Measurements from ENCODE around the gene PRRG1.
"Not testable (repeated sequence)": the region's sequence is repeated elsewhere in the genome, so short reads cannot be mapped to it uniquely, and the experiment has no call there.

The PRRG1 gene

GRCh38 chrX:37476571-37477170 lies 127.5 kb downstream of the PRRG1 start:
- no peak overlapping the region for H4K91ac ChIP-seq (ENCODE audit: low read depth, low read length, poor library complexity)
- H3K4me2 ChIP-seq (ENCODE audit: insufficient read depth, low read length, poor library complexity, severe bottlenecking), result no peak overlapping the region
- H3K4ac ChIP-seq (ENCODE audit: low read length), result no peak overlapping the region
- no peaks in the 10 kb centered on the region for H3K36me3 ChIP-seq (replicated peaks in 1 of 2; ENCODE audit: control insufficient read depth in 2 of 2, insufficient read depth in 2 of 2, low read length in 2 of 2)
- H3K9ac ChIP-seq (ENCODE audit: low read depth, low read length, poor library complexity), result no peak overlapping the region
- H2BK12ac ChIP-seq (ENCODE audit: low read length), result no peak overlapping the region
- no CpG with 5 or more reads among the region's 3 CpGs for whole genome bisulfite sequencing, 2 donors (ENCODE audit: extremely low coverage in 2 of 2, insufficient read length in 2 of 2, insufficient replicate concordance in 1 of 2)
- no peak overlapping the region for H4K8ac ChIP-seq (ENCODE audit: low read depth, low read length)
- H2AK5ac ChIP-seq (ENCODE audit: low read depth, low read length), result no peak overlapping the region
- H3K23ac ChIP-seq (ENCODE audit: low read depth, low read length, poor library complexity), result no peak overlapping the region
- no peak overlapping the region for H2BK120ac ChIP-seq (ENCODE audit: low read depth, low read length)
- no peaks in the 10 kb centered on the region for H3K79me1 ChIP-seq (ENCODE audit: low read depth, low read length)
- H3K27me3 ChIP-seq (ENCODE audit: control insufficient read depth in 3 of 3, insufficient read depth in 3 of 3, low read depth in 1 of 3, low read length in 3 of 3), result peaks cover 0 to 2% (median 0%) of the 10 kb centered on the region in 3 experiments
- no peak overlapping the region for H3K27ac ChIP-seq (replicated peaks; ENCODE audit: low read length)
- H3K18ac ChIP-seq (ENCODE audit: low read length), result no peak overlapping the region
- no peak overlapping the region for H2BK5ac ChIP-seq (ENCODE audit: low read length)
- H2AFZ ChIP-seq (ENCODE audit: low read length), result no peak overlapping the region
- no peak for DNase-seq (ENCODE audit: low spot score)
- no peaks in the 10 kb centered on the region for H3K4me1 ChIP-seq (ENCODE audit: control insufficient read depth in 2 of 2, insufficient read depth in 1 of 2, low read depth in 1 of 2, low read length in 2 of 2)
- no peak overlapping the region for H2BK15ac ChIP-seq (ENCODE audit: low read length)
- H3K9me3 ChIP-seq (replicated peaks in 1 of 2; ENCODE audit: control insufficient read depth in 2 of 2, insufficient read depth in 1 of 2, low read depth in 1 of 2, low read length in 2 of 2), result no peaks in the 10 kb centered on the region
- no peak overlapping the region for H3K4me3 ChIP-seq (ENCODE audit: low read length in 2 of 2)
- no peak overlapping the region for H3K14ac ChIP-seq (ENCODE audit: low read length)

GRCh38 chrX:37484335-37484734 lies 135.2 kb downstream of the PRRG1 start:
- not testable (repeated sequence) for H4K91ac ChIP-seq (ENCODE audit: low read depth, low read length, poor library complexity); H3K27me3 ChIP-seq (ENCODE audit: control insufficient read depth in 3 of 3, insufficient read depth in 3 of 3, low read depth in 1 of 3, low read length in 3 of 3); H3K4ac ChIP-seq (ENCODE audit: low read length); H2AK5ac ChIP-seq (ENCODE audit: low read depth, low read length); H3K27ac ChIP-seq (replicated peaks; ENCODE audit: low read length); H4K8ac ChIP-seq (ENCODE audit: low read depth, low read length); H3K14ac ChIP-seq (ENCODE audit: low read length); H3K23ac ChIP-seq (ENCODE audit: low read depth, low read length, poor library complexity); H2BK12ac ChIP-seq (ENCODE audit: low read length); H3K36me3 ChIP-seq (replicated peaks in 1 of 2; ENCODE audit: control insufficient read depth in 2 of 2, insufficient read depth in 2 of 2, low read length in 2 of 2); H3K4me3 ChIP-seq (ENCODE audit: low read length in 2 of 2); H3K4me2 ChIP-seq (ENCODE audit: insufficient read depth, low read length, poor library complexity, severe bottlenecking); H3K18ac ChIP-seq (ENCODE audit: low read length); H3K79me1 ChIP-seq (ENCODE audit: low read depth, low read length); H2BK120ac ChIP-seq (ENCODE audit: low read depth, low read length); H3K4me1 ChIP-seq (ENCODE audit: control insufficient read depth in 2 of 2, insufficient read depth in 1 of 2, low read depth in 1 of 2, low read length in 2 of 2); H2BK15ac ChIP-seq (ENCODE audit: low read length); H2BK5ac ChIP-seq (ENCODE audit: low read length); DNase-seq (ENCODE audit: low spot score); H2AFZ ChIP-seq (ENCODE audit: low read length); H3K9ac ChIP-seq (ENCODE audit: low read depth, low read length, poor library complexity); H3K9me3 ChIP-seq (replicated peaks in 1 of 2; ENCODE audit: control insufficient read depth in 2 of 2, insufficient read depth in 1 of 2, low read depth in 1 of 2, low read length in 2 of 2)
- WGBS, 2 donors (ENCODE audit: extremely low coverage in 2 of 2, insufficient read length in 2 of 2, insufficient replicate concordance in 1 of 2), result no CpG with 5 or more reads among the region's 4 CpGs

GRCh38 chrX:37485429-37485828 lies 136.3 kb downstream of the PRRG1 start:
- DNase-seq (ENCODE audit: low spot score), result no peak
- Histone ChIP-seq H2BK15ac (ENCODE audit: low read length) (no peak overlapping the region), H4K8ac (ENCODE audit: low read depth, low read length) (no peak overlapping the region)

GRCh38 chrX:37487271-37487670 lies 138.1 kb downstream of the PRRG1 start:
- H2AK5ac ChIP-seq (ENCODE audit: low read depth, low read length), result no peak overlapping the region
- no peak overlapping the region for H2BK15ac ChIP-seq (ENCODE audit: low read length)
- no peak overlapping the region for H2AFZ ChIP-seq (ENCODE audit: low read length)
- no peak overlapping the region for H3K4me3 ChIP-seq (ENCODE audit: low read length in 2 of 2)
- H2BK12ac ChIP-seq (ENCODE audit: low read length), result no peak overlapping the region
- H3K36me3 ChIP-seq (replicated peaks in 1 of 2; ENCODE audit: control insufficient read depth in 2 of 2, insufficient read depth in 2 of 2, low read length in 2 of 2), result no peaks in the 10 kb centered on the region
- no peaks in the 10 kb centered on the region for H3K4me1 ChIP-seq (ENCODE audit: control insufficient read depth in 2 of 2, insufficient read depth in 1 of 2, low read depth in 1 of 2, low read length in 2 of 2)
- no peak overlapping the region for H3K14ac ChIP-seq (ENCODE audit: low read length)
- H4K91ac ChIP-seq (ENCODE audit: low read depth, low read length, poor library complexity), result no peak overlapping the region
- DNase-seq (ENCODE audit: low spot score), result no peak
- H3K27me3 ChIP-seq (ENCODE audit: control insufficient read depth in 3 of 3, insufficient read depth in 3 of 3, low read depth in 1 of 3, low read length in 3 of 3), result no peaks in the 10 kb centered on the region
- no peak overlapping the region for H3K9ac ChIP-seq (ENCODE audit: low read depth, low read length, poor library complexity)
- H2BK120ac ChIP-seq (ENCODE audit: low read depth, low read length), result no peak overlapping the region
- H3K9me3 ChIP-seq (replicated peaks in 1 of 2; ENCODE audit: control insufficient read depth in 2 of 2, insufficient read depth in 1 of 2, low read depth in 1 of 2, low read length in 2 of 2), result no peaks in the 10 kb centered on the region
- H2BK5ac ChIP-seq (ENCODE audit: low read length), result no peak overlapping the region
- H3K4me2 ChIP-seq (ENCODE audit: insufficient read depth, low read length, poor library complexity, severe bottlenecking), result no peak overlapping the region
- no peak overlapping the region for H3K4ac ChIP-seq (ENCODE audit: low read length)
- no peaks in the 10 kb centered on the region for H3K79me1 ChIP-seq (ENCODE audit: low read depth, low read length)
- no peak overlapping the region for H4K8ac ChIP-seq (ENCODE audit: low read depth, low read length)
- H3K18ac ChIP-seq (ENCODE audit: low read length), result no peak overlapping the region
- WGBS, 2 donors (ENCODE audit: extremely low coverage in 2 of 2, insufficient read length in 2 of 2, insufficient replicate concordance in 1 of 2), result no CpG with 5 or more reads among the region's 5 CpGs
- no peak overlapping the region for H3K23ac ChIP-seq (ENCODE audit: low read depth, low read length, poor library complexity)
- H3K27ac ChIP-seq (replicated peaks; ENCODE audit: low read length), result no peak overlapping the region

More at GRCh38 chrX:37485429-37485828, 136.3 kb downstream of the PRRG1 start:
- no peaks in the 10 kb centered on the region for H3K27me3 ChIP-seq (ENCODE audit: control insufficient read depth in 3 of 3, insufficient read depth in 3 of 3, low read depth in 1 of 3, low read length in 3 of 3)
- WGBS, 2 donors (ENCODE audit: extremely low coverage in 2 of 2, insufficient read length in 2 of 2, insufficient replicate concordance in 1 of 2), result no CpG with 5 or more reads among the region's 2 CpGs
- no peak overlapping the region for H2BK12ac ChIP-seq (ENCODE audit: low read length)
- no peaks in the 10 kb centered on the region for H3K9me3 ChIP-seq (replicated peaks in 1 of 2; ENCODE audit: control insufficient read depth in 2 of 2, insufficient read depth in 1 of 2, low read depth in 1 of 2, low read length in 2 of 2)
- no peak overlapping the region for H3K9ac ChIP-seq (ENCODE audit: low read depth, low read length, poor library complexity)
- H2BK5ac ChIP-seq (ENCODE audit: low read length), result no peak overlapping the region
- no peak overlapping the region for H3K4ac ChIP-seq (ENCODE audit: low read length)
- no peak overlapping the region for H3K23ac ChIP-seq (ENCODE audit: low read depth, low read length, poor library complexity)
- no peak overlapping the region for H3K14ac ChIP-seq (ENCODE audit: low read length)
- no peak overlapping the region for H2AFZ ChIP-seq (ENCODE audit: low read length)
- H2AK5ac ChIP-seq (ENCODE audit: low read depth, low read length), result no peak overlapping the region
- no peak overlapping the region for H3K4me3 ChIP-seq (ENCODE audit: low read length in 2 of 2)
- H3K4me1 ChIP-seq (ENCODE audit: control insufficient read depth in 2 of 2, insufficient read depth in 1 of 2, low read depth in 1 of 2, low read length in 2 of 2), result no peaks in the 10 kb centered on the region
- H3K4me2 ChIP-seq (ENCODE audit: insufficient read depth, low read length, poor library complexity, severe bottlenecking), result no peak overlapping the region
- no peaks in the 10 kb centered on the region for H3K36me3 ChIP-seq (replicated peaks in 1 of 2; ENCODE audit: control insufficient read depth in 2 of 2, insufficient read depth in 2 of 2, low read length in 2 of 2)
- H3K18ac ChIP-seq (ENCODE audit: low read length), result no peak overlapping the region
- no peaks in the 10 kb centered on the region for H3K79me1 ChIP-seq (ENCODE audit: low read depth, low read length)
- H4K91ac ChIP-seq (ENCODE audit: low read depth, low read length, poor library complexity), result no peak overlapping the region
- no peak overlapping the region for H3K27ac ChIP-seq (replicated peaks; ENCODE audit: low read length)
- H2BK120ac ChIP-seq (ENCODE audit: low read depth, low read length), result no peak overlapping the region
